Caco-2 (cell line): Measurements from ENCODE around the gene SCD5. TPM values are rescaled to one million over a fixed set of nuclear protein-coding genes. Genes with fewer than 3 reads are reported as not detected.

Experiments
- BruUV-seq: library from RNA; stranded (reverse); fragments of 400-500 nt; replicated peaks from 2 replicates; lab custom pipeline; 2021; lab: Mats Ljungman, UMichigan
- CTCF ChIA-PET: fragments of 300-600 bp; sonication (Branson Sonifier 250); formaldehyde crosslinking; loops from one replicate; lab custom pipeline; 2022; ENCODE audit warnings: antibody characterized with exemption; lab: Charles Lee
- POLR2A ChIA-PET: fragments of 300-600 bp; sonication (Branson Sonifier 250); formaldehyde crosslinking; loops from one replicate; lab custom pipeline; 2022; ENCODE audit warnings: antibody characterized with exemption; lab: Charles Lee
- DNase-seq, 2 experiments: peaks; one replicate each; pipeline versions ENCODE4 v3.0.0 to v3.0.0-alpha.2; 2020 to 2022
- H3K27me3 ChIP-seq: replicated peaks from 2 replicates; pipeline ENCODE4 v1.6.0; 2011; ENCODE audit warnings: low read length; ENCODE audit not compliant: control insufficient read depth, insufficient read depth
- H3K36me3 ChIP-seq: 2 replicates; pipeline ENCODE4 v1.5.1; 2011; ENCODE audit warnings: low read length; ENCODE audit not compliant: control insufficient read depth, insufficient read depth
- H3K4me1 ChIP-seq: fragments of 250-450 bp; sonication (Bioruptor Pico); 2 replicates; pipeline ENCODE4 v1.5.1; 2020; ENCODE audit warnings: mild to moderate bottlenecking
- H3K4me3 ChIP-seq: 2 replicates; pipeline ENCODE4 v1.5.1; 2011; ENCODE audit warnings: low read depth, mild to moderate bottlenecking, control low read depth, low read length
- H3K9me3 ChIP-seq: fragments of 250-450 bp; sonication (Bioruptor Pico); 2 replicates; pipeline ENCODE4 v1.5.1; 2020; ENCODE audit warnings: mild to moderate bottlenecking, moderate library complexity
- H3K27ac Mint-ChIP-seq: one replicate; pipeline ENCODE4 v1.8.0; 2022; ENCODE audit warnings: mixed read lengths; ENCODE audit not compliant: unreplicated experiment
- H3K27me3 Mint-ChIP-seq: one replicate; pipeline ENCODE4 v1.8.0; 2022; ENCODE audit warnings: mixed read lengths; ENCODE audit not compliant: insufficient read depth, unreplicated experiment
- H3K36me3 Mint-ChIP-seq: one replicate; pipeline ENCODE4 v1.8.0; 2022; ENCODE audit warnings: mild to moderate bottlenecking, mixed read lengths; ENCODE audit not compliant: insufficient read depth, unreplicated experiment
- H3K4me1 Mint-ChIP-seq: one replicate; pipeline ENCODE4 v1.8.0; 2022; ENCODE audit warnings: low read depth, mixed read lengths; ENCODE audit not compliant: unreplicated experiment
- H3K4me3 Mint-ChIP-seq: one replicate; pipeline ENCODE4 v1.8.0; 2022; ENCODE audit warnings: mild to moderate bottlenecking, moderate library complexity, mixed read lengths; ENCODE audit not compliant: unreplicated experiment
- H3K9me3 Mint-ChIP-seq: one replicate; pipeline ENCODE4 v1.8.0; 2022; ENCODE audit warnings: mixed read lengths; ENCODE audit not compliant: unreplicated experiment
- intact Hi-C: fragments of 100-400 bp; cut with micrococcal nuclease; formaldehyde crosslinking; loops from one replicate; pipeline ENCODE4 v1.10.0; 2022; ENCODE audit not compliant: unreplicated experiment
- total RNA-seq: library from RNA; stranded (reverse); gene quantifications from 2 replicates; pipeline ENCODE4 v1.2.3, GENCODE V29; 2022
- TF ChIP-seq, protein P1 (sequence below), 2 experiments: fragments of 200-600 bp in 1 of 2; IDR thresholded peaks; 1 replicate in 1 of 2; 2 replicates in 1 of 2; pipeline versions ENCODE4 v1.5.1 to v1.8.0; 2011 to 2022; ENCODE audit warnings: antibody characterized with exemption in 1 of 2, control low read depth in 1 of 2, inconsistent platforms in 1 of 2, low read depth in 1 of 2, low read length in 1 of 2, mild to moderate bottlenecking in 1 of 2, moderate library complexity in 1 of 2; ENCODE audit not compliant: insufficient read depth in 1 of 2, severe bottlenecking in 1 of 2, unreplicated experiment in 1 of 2

The SCD5 gene
- total RNA-seq, 1 experiment from 2014 or later: 2.7 TPM

DNA sequence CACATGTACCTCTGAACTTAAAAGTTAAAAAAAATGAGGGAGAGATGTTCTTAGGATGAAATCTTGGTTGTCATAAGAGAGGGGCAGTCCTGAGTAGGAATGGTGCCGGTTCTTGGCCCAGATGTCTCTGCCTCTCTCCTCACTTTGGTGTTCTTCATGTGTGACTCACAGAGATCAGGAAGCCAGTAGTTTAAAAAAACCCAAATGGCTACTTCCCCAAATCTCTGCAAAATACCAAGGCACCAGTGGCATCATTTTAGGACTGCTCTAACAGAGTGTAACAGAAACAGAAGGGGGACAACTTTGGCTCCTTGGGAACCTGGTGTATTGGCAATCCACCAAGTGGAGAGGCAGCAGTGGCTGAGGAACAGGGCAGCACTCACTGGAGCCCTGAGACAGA is 116.8 kb downstream of the SCD5 start:
- Mint-ChIP-seq H3K4me3 (no peak overlapping the region), H3K27me3 (no peaks in the 10 kb centered on the region), H3K4me1 (peaks cover 10% of the 10 kb centered on the region), H3K9me3 (no peaks in the 10 kb centered on the region), H3K36me3 (no peaks in the 10 kb centered on the region), H3K27ac (no peak overlapping the region)
- no peaks in the 10 kb centered on the region for H3K27me3 ChIP-seq
- ChIA-PET CTCF (no interaction called here), POLR2A (no interaction called here)
- H3K4me3 ChIP-seq: no peak overlapping the region
- peaks cover 10% of the 10 kb centered on the region for H3K4me1 ChIP-seq
- TF ChIP-seq, protein P1, sequence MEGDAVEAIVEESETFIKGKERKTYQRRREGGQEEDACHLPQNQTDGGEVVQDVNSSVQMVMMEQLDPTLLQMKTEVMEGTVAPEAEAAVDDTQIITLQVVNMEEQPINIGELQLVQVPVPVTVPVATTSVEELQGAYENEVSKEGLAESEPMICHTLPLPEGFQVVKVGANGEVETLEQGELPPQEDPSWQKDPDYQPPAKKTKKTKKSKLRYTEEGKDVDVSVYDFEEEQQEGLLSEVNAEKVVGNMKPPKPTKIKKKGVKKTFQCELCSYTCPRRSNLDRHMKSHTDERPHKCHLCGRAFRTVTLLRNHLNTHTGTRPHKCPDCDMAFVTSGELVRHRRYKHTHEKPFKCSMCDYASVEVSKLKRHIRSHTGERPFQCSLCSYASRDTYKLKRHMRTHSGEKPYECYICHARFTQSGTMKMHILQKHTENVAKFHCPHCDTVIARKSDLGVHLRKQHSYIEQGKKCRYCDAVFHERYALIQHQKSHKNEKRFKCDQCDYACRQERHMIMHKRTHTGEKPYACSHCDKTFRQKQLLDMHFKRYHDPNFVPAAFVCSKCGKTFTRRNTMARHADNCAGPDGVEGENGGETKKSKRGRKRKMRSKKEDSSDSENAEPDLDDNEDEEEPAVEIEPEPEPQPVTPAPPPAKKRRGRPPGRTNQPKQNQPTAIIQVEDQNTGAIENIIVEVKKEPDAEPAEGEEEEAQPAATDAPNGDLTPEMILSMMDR (IDR thresholded peaks at IDR 0.05; ENCODE audit: insufficient read depth in 1 of 2, low read depth in 1 of 2, low read length in 1 of 2, severe bottlenecking in 1 of 2, unreplicated experiment in 1 of 2): no peak
- no peak for DNase-seq
- intact Hi-C loops: no loop called here
- H3K9me3 ChIP-seq: no peaks in the 10 kb centered on the region
- BruUV-seq: no TSS peak
- no peaks in the 10 kb centered on the region for H3K36me3 ChIP-seq

DNA sequence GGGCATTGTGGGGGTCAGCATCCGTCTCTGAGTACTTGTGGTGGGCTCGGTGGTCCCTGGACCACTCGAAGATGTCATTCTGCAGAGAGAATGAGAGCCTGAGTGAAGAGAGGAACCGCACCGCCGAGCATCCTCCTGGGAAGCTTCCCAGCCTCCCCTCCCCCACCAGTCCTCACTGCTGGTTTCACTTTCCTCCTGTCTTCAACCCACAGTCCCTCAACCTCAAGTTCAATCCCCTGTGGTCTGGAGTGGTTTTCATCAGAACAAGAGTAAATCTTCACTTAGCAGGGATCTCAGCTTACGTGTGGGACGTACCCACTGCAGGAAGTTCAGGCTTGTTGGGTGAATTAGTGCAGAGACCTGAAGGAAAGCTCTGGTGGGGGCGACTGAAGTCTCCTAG is 117.8 kb downstream of the SCD5 start:
- no peaks in the 10 kb centered on the region for H3K27me3 Mint-ChIP-seq
- H3K9me3 Mint-ChIP-seq: no peaks in the 10 kb centered on the region
- H3K4me3 Mint-ChIP-seq: no peak overlapping the region
- Histone ChIP-seq H3K27me3 (no peaks in the 10 kb centered on the region), H3K4me3 (no peak overlapping the region), H3K9me3 (no peaks in the 10 kb centered on the region), H3K4me1 (peaks cover 12% of the 10 kb centered on the region), H3K36me3 (no peaks in the 10 kb centered on the region)
- DNase-seq: no peak
- peaks cover 13% of the 10 kb centered on the region for H3K4me1 Mint-ChIP-seq
- no peak overlapping the region for H3K27ac Mint-ChIP-seq
- no peaks in the 10 kb centered on the region for H3K36me3 Mint-ChIP-seq
- BruUV-seq: no TSS peak
- ChIA-PET CTCF (no interaction called here), POLR2A (no interaction called here)
- intact Hi-C loops: no loop called here
- TF ChIP-seq, protein P1 (IDR thresholded peaks at IDR 0.05; ENCODE audit: insufficient read depth in 1 of 2, low read depth in 1 of 2, low read length in 1 of 2, severe bottlenecking in 1 of 2, unreplicated experiment in 1 of 2): no peak

DNA sequence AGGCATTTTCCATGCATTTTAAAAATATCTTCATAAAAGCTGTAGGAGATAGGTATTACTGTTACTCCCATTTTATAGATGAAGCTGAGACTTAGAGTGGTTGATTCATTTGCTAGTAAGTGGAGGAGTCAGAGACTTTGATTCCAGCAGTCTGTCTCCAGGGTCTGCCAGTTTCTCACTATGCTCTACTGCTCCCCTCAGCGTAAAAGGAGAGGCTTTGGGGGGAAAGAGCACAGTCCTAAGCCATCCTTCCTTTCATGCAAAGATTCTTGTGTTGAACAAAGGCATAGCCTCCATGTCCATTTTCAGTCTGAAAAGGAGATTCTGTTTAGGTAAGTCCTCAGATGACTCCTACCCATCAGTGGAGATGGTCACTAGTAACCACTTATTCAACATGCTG is 119.1 kb downstream of the SCD5 start:
- Mint-ChIP-seq H3K27ac (no peak overlapping the region), H3K36me3 (no peaks in the 10 kb centered on the region), H3K4me3 (no peak overlapping the region), H3K27me3 (no peaks in the 10 kb centered on the region), H3K9me3 (no peaks in the 10 kb centered on the region), H3K4me1 (peaks cover 13% of the 10 kb centered on the region)
- TF ChIP-seq, protein P1 (IDR thresholded peaks at IDR 0.05; ENCODE audit: insufficient read depth in 1 of 2, low read depth in 1 of 2, low read length in 1 of 2, severe bottlenecking in 1 of 2, unreplicated experiment in 1 of 2): peak in 1 of 2 experiments; percentile 11
- no peaks in the 10 kb centered on the region for H3K36me3 ChIP-seq
- H3K4me3 ChIP-seq: no peak overlapping the region
- CTCF ChIA-PET: no interaction called here
- peaks cover 12% of the 10 kb centered on the region for H3K4me1 ChIP-seq
- intact Hi-C loops: no loop called here
- POLR2A ChIA-PET: no interaction called here
- H3K27me3 ChIP-seq: no peaks in the 10 kb centered on the region
- no peaks in the 10 kb centered on the region for H3K9me3 ChIP-seq
- DNase-seq: no peak
- no TSS peak for BruUV-seq
